GM10266 (cell line): ENCODE results near the gene PAQR3.

Experiments
- DNase-seq: peaks from one replicate; pipeline ENCODE4 v3.0.0; 2012; ENCODE audit errors: extremely low spot score
- TF ChIP-seq, protein P1 (sequence below): IDR thresholded peaks from 2 replicates; pipeline ENCODE4 v1.5.1; 2012; ENCODE audit warnings: mild to moderate bottlenecking, low read depth; ENCODE audit not compliant: control insufficient read depth, insufficient read depth; ENCODE audit errors: missing control alignments

The PAQR3 gene

DNA sequence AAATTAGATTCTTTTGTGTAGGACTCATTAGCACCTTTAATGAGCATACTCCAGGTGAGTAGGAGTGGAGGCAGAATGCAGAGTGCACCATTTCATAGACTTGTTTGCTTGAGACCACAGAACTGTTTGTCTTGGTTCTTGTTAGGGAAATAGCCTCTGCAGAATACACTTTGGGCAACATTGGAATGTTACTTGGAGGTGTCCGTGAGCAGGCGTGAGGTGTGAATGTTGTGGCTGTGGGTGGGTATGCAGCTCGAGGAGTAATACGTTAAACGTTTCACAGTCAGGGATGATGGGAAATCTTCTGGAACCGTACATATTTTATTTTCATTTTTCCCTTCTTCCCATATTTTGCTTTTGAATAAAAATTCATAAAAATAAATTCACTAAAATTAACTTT is 31.6 kb downstream of the PAQR3 start:
- no peak for DNase-seq
- TF ChIP-seq, protein P1, sequence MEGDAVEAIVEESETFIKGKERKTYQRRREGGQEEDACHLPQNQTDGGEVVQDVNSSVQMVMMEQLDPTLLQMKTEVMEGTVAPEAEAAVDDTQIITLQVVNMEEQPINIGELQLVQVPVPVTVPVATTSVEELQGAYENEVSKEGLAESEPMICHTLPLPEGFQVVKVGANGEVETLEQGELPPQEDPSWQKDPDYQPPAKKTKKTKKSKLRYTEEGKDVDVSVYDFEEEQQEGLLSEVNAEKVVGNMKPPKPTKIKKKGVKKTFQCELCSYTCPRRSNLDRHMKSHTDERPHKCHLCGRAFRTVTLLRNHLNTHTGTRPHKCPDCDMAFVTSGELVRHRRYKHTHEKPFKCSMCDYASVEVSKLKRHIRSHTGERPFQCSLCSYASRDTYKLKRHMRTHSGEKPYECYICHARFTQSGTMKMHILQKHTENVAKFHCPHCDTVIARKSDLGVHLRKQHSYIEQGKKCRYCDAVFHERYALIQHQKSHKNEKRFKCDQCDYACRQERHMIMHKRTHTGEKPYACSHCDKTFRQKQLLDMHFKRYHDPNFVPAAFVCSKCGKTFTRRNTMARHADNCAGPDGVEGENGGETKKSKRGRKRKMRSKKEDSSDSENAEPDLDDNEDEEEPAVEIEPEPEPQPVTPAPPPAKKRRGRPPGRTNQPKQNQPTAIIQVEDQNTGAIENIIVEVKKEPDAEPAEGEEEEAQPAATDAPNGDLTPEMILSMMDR, result no peak

- DNase-seq, result no peak
- TF ChIP-seq, protein P1, result no peak
Measured at GRCh38 chr4:78904143-78904542, 35.1 kb downstream of the PAQR3 start.

DNA sequence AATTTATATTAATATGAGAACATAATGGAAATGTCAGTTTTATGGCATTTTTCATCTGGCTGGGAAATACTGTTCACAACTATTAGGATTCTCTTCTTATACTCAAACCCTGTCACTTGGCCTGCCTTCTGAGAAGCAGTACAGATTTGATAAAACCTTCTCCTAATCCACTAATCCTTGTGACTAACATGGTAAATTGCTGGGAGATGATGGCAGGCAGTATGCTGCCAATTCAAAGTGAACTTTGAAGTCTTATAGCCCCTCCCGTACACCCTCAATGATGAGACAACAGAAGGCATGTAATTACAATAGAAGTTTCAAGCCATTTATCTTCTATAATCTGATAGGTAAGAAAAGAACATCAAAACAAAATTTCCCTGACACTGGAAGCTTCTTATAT is 36.9 kb downstream of the PAQR3 start:
- TF ChIP-seq, protein P1, result no peak
- no peak for DNase-seq

- TF ChIP-seq, protein P1, result no peak
- DNase-seq, result no peak
Measured at GRCh38 chr4:78901882-78902281, 37.4 kb downstream of the PAQR3 start.

DNA sequence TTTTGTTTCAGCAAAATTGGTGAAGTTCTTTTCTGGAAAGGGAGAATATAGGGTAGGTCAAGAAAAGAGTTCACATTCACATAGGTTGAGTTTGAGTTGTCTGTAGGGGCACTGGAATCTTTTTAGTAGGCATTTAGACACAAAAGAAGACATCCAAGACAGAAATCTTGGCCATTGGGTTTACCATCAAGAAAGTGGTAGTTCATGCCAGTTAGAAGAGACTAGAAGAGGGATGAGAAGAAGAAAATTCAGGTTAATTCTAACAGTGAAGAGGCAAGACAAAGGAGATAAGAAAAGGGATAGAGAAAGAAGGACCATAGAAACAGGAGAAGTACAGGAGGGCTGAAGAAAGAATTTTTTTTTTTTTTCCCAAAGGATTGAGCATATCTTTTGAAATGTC is 39.9 kb downstream of the PAQR3 start:
- TF ChIP-seq, protein P1, result no peak
- DNase-seq, result no peak

DNA sequence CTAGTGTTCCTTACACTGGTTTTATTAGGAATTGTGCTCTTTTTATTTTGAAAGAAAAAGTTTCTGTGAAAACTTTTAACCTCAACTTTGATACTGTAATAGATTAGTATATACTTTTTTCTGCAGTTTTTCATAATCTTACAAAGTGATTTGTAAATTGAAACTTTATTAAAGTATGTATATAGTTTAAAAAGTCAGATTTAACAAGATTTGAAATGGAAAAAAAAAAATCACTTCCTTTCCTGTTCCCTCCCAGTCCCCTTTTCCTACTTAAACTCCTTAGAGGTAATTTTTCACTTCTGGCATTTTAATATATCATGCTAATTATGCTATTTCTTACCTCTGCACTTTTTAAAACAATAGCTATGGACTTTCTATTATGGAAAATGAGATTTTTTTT is 49.3 kb downstream of the PAQR3 start:
- no peak for DNase-seq
- TF ChIP-seq, protein P1, result no peak

- TF ChIP-seq, protein P1, result no peak
- no peak for DNase-seq
Measured at GRCh38 chr4:78885598-78885997, 53.6 kb downstream of the PAQR3 start.
